ENCODE results near the gene ABCA4.

DNA sequence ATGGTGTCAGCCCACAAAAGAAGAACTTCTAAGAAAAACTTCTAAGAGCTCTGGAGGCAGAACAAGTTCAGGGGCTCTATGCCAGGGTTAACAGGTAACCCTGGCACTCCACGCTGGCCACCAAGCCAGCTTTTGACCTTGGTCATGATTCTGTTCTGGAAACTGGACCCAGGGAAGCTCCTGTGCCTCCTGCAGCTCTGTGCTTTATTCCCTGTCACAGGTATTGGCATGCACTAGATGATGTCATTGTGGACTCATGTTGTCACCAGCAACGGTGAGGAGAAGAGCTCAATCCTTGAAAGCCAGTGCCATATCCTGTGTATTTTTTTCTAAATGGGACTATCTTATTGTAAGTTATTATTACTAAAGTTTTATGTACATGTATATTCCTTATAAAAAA lies 155.1 kb downstream of the ABCA4 start:
- TF ChIP-seq, protein P1, sequence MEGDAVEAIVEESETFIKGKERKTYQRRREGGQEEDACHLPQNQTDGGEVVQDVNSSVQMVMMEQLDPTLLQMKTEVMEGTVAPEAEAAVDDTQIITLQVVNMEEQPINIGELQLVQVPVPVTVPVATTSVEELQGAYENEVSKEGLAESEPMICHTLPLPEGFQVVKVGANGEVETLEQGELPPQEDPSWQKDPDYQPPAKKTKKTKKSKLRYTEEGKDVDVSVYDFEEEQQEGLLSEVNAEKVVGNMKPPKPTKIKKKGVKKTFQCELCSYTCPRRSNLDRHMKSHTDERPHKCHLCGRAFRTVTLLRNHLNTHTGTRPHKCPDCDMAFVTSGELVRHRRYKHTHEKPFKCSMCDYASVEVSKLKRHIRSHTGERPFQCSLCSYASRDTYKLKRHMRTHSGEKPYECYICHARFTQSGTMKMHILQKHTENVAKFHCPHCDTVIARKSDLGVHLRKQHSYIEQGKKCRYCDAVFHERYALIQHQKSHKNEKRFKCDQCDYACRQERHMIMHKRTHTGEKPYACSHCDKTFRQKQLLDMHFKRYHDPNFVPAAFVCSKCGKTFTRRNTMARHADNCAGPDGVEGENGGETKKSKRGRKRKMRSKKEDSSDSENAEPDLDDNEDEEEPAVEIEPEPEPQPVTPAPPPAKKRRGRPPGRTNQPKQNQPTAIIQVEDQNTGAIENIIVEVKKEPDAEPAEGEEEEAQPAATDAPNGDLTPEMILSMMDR (IDR thresholded peaks at IDR 0.05) = no peak
- TF ChIP-seq POLR2AphosphoS5 (IDR thresholded peaks at IDR 0.05) = no peak
